K562 (cell line): ENCODE results near the gene KRTAP17-1. TPM values are rescaled to one million over a fixed set of nuclear protein-coding genes. Genes with fewer than 3 reads are reported as not detected.

Source experiments
- HEY1 ChIP-seq: fragments of 250-450 bp; sonication (Bioruptor Pico); IDR thresholded peaks from 2 replicates; pipeline ENCODE4 v1.5.0; 2020; ENCODE audit warnings: mild to moderate bottlenecking, moderate library complexity, borderline replicate concordance
- JUN ChIP-seq, 2 experiments: sonication (generic) in 1 of 2; formaldehyde crosslinking in 1 of 2; IDR thresholded peaks; 2 replicates each; pipeline versions ENCODE4 v1.6.1 to v1.8.0; 2012 to 2022; ENCODE audit warnings: borderline replicate concordance in 2 of 2, mild to moderate bottlenecking in 2 of 2, improper control_type of control experiment in 1 of 2, low read depth in 1 of 2, low read length in 1 of 2, missing genetic modification reagents in 1 of 2
- MCM3 ChIP-seq: fragments of 450-650 bp; IDR thresholded peaks from 2 replicates; pipeline ENCODE4 v1.6.1; 2016
- NR1H2 ChIP-seq: sonication (generic); formaldehyde crosslinking; IDR thresholded peaks from 2 replicates; pipeline ENCODE4 v1.4.0; 2020; ENCODE audit warnings: mild to moderate bottlenecking, missing genetic modification reagents
- NR2F6 ChIP-seq: fragments of 450-650 bp; formaldehyde crosslinking; IDR thresholded peaks from 2 replicates; pipeline ENCODE4 v1.4.0; 2020; ENCODE audit warnings: mild to moderate bottlenecking
- RNF2 ChIP-seq: sonication (generic); IDR thresholded peaks from 2 replicates; pipeline ENCODE4 v1.6.1; 2016
- RNF219 ChIP-seq: fragments of 250-450 bp; sonication (Bioruptor Pico); IDR thresholded peaks from 2 replicates; pipeline ENCODE4 v1.5.0; 2022; ENCODE audit warnings: mild to moderate bottlenecking
- ZNF184 ChIP-seq: sonication (generic); formaldehyde crosslinking; IDR thresholded peaks from 2 replicates; pipeline ENCODE4 v1.5.0; 2020; ENCODE audit warnings: missing genetic modification reagents
- ZNF274 ChIP-seq: IDR thresholded peaks from 2 replicates; pipeline ENCODE4 v1.6.1; 2011; ENCODE audit warnings: low read depth, mild to moderate bottlenecking, low read length, moderate library complexity, borderline replicate concordance
- polyA plus RNA-seq, 8 experiments: library from polyadenylated mRNA; depleted of rRNA in 4 of 8; stranded (reverse) in 5 of 8; unstranded in 3 of 8; fragments of >200 nt; fragmentation: Nextera tagmentation in 2 of 8; fragmentation: Illumina TruSeq in 1 of 8; extraction: Ambion mirVana in 2 of 8; extraction: Trizol in 1 of 8; gene quantifications; 2 replicates each; pipeline versions ENCODE4 v1.2.1 to v1.2.3, GENCODE V29; 2011 to 2014; ENCODE audit warnings: inconsistent platforms in 1 of 8, missing spikeins in 1 of 8
- total RNA-seq, 7 experiments: library from RNA; depleted of rRNA in 6 of 7; stranded (reverse); fragments of >200 nt in 6 of 7; fragmentation: Illumina TruSeq in 2 of 7; extraction: Trizol in 2 of 7; gene quantifications; 2 replicates each; pipeline versions ENCODE4 v1.2.1 to v1.2.3, GENCODE V29; 2011 to 2021; ENCODE audit warnings: low replicate concordance in 1 of 7
- TF ChIP-seq, protein P1 (sequence below), 2 experiments: fragments of 450-650 bp; formaldehyde crosslinking in 1 of 2; IDR thresholded peaks; 2 replicates each; pipeline versions ENCODE4 v1.4.0 to v1.6.1; 2014 to 2020; ENCODE audit warnings: mild to moderate bottlenecking in 2 of 2, borderline replicate concordance in 1 of 2, low read depth in 1 of 2
- TF ChIP-seq, protein P2 (sequence below), 3 experiments: IDR thresholded peaks in 2 of 3; conservative IDR thresholded peaks in 1 of 3; 2 replicates each; pipeline ENCODE4 v1.5.1; 2011 to 2012; ENCODE audit warnings: low read length in 3 of 3, mild to moderate bottlenecking in 3 of 3, control low read depth in 2 of 3, improper control_type of control experiment in 1 of 3, inconsistent platforms in 1 of 3, low read depth in 1 of 3, mixed read lengths in 1 of 3, moderate library complexity in 1 of 3; ENCODE audit not compliant: insufficient read depth in 2 of 3
- TF ChIP-seq, protein P3 (sequence below): sonication (generic); formaldehyde crosslinking; IDR thresholded peaks from 2 replicates; pipeline ENCODE4 v1.8.0; 2023; ENCODE audit warnings: mild to moderate bottlenecking, missing genetic modification reagents

The KRTAP17-1 gene
- total and polyA plus RNA-seq, 9 of the 15 experiments (the other 6 are each of a cell fraction or from before 2014, with no cell fraction given), result not detected

- TF ChIP-seq, protein P1, sequence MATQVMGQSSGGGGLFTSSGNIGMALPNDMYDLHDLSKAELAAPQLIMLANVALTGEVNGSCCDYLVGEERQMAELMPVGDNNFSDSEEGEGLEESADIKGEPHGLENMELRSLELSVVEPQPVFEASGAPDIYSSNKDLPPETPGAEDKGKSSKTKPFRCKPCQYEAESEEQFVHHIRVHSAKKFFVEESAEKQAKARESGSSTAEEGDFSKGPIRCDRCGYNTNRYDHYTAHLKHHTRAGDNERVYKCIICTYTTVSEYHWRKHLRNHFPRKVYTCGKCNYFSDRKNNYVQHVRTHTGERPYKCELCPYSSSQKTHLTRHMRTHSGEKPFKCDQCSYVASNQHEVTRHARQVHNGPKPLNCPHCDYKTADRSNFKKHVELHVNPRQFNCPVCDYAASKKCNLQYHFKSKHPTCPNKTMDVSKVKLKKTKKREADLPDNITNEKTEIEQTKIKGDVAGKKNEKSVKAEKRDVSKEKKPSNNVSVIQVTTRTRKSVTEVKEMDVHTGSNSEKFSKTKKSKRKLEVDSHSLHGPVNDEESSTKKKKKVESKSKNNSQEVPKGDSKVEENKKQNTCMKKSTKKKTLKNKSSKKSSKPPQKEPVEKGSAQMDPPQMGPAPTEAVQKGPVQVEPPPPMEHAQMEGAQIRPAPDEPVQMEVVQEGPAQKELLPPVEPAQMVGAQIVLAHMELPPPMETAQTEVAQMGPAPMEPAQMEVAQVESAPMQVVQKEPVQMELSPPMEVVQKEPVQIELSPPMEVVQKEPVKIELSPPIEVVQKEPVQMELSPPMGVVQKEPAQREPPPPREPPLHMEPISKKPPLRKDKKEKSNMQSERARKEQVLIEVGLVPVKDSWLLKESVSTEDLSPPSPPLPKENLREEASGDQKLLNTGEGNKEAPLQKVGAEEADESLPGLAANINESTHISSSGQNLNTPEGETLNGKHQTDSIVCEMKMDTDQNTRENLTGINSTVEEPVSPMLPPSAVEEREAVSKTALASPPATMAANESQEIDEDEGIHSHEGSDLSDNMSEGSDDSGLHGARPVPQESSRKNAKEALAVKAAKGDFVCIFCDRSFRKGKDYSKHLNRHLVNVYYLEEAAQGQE (IDR thresholded peaks at IDR 0.05; ENCODE audit: borderline replicate concordance), result peak; percentile 31; the same call in 1 of the 2 replicates
- TF ChIP-seq, protein P1 (CRISPR knock-in tag; IDR thresholded peaks at IDR 0.05; ENCODE audit: low read depth), result no peak
- TF ChIP-seq JUN (IDR thresholded peaks at IDR 0.05; ENCODE audit: borderline replicate concordance, low read depth, low read length), result no peak
- TF ChIP-seq JUN (CRISPR knock-in tag; IDR thresholded peaks at IDR 0.05; ENCODE audit: borderline replicate concordance), result no peak
- TF ChIP-seq, protein P2, sequence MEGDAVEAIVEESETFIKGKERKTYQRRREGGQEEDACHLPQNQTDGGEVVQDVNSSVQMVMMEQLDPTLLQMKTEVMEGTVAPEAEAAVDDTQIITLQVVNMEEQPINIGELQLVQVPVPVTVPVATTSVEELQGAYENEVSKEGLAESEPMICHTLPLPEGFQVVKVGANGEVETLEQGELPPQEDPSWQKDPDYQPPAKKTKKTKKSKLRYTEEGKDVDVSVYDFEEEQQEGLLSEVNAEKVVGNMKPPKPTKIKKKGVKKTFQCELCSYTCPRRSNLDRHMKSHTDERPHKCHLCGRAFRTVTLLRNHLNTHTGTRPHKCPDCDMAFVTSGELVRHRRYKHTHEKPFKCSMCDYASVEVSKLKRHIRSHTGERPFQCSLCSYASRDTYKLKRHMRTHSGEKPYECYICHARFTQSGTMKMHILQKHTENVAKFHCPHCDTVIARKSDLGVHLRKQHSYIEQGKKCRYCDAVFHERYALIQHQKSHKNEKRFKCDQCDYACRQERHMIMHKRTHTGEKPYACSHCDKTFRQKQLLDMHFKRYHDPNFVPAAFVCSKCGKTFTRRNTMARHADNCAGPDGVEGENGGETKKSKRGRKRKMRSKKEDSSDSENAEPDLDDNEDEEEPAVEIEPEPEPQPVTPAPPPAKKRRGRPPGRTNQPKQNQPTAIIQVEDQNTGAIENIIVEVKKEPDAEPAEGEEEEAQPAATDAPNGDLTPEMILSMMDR (IDR thresholded peaks at IDR 0.05 in 2 of 3, conservative IDR thresholded peaks at IDR 0.05 in 1 of 3; ENCODE audit: insufficient read depth in 2 of 3, low read depth in 1 of 3, low read length in 3 of 3), result peak; percentile 66 to 70 (median 68)
- TF ChIP-seq NR1H2 (CRISPR knock-in tag), result no peak
- TF ChIP-seq ZNF274, result no peak
- no peak for TF ChIP-seq ZNF184 (CRISPR knock-in tag)
- TF ChIP-seq, protein P3, sequence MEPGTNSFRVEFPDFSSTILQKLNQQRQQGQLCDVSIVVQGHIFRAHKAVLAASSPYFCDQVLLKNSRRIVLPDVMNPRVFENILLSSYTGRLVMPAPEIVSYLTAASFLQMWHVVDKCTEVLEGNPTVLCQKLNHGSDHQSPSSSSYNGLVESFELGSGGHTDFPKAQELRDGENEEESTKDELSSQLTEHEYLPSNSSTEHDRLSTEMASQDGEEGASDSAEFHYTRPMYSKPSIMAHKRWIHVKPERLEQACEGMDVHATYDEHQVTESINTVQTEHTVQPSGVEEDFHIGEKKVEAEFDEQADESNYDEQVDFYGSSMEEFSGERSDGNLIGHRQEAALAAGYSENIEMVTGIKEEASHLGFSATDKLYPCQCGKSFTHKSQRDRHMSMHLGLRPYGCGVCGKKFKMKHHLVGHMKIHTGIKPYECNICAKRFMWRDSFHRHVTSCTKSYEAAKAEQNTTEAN (CRISPR knock-in tag), result no peak
- no peak for TF ChIP-seq NR2F6 (CRISPR knock-in tag)
- no peak for TF ChIP-seq RNF219 (CRISPR knock-in tag)
- TF ChIP-seq RNF2, result no peak
- TF ChIP-seq MCM3, result no peak
- TF ChIP-seq HEY1 (CRISPR knock-in tag), result no peak
Measured at GRCh38 chr17:41329279-41329948, 13.9 kb upstream of the KRTAP17-1 start (continued).
